GM21381 (cell line): ENCODE measurements around the gene NSUN5.
"Not testable (repeated sequence)": the region's sequence is repeated elsewhere in the genome, so short reads cannot be mapped to it uniquely, and the experiment has no call there.

Source experiments
- ATAC-seq: cut with Tn5 transposase; IDR thresholded peaks from one replicate; pipeline ENCODE4 v1.9.1; 2021; ENCODE audit warnings: mild to moderate bottlenecking, moderate library complexity; ENCODE audit not compliant: unreplicated experiment

Gene NSUN5

DNA sequence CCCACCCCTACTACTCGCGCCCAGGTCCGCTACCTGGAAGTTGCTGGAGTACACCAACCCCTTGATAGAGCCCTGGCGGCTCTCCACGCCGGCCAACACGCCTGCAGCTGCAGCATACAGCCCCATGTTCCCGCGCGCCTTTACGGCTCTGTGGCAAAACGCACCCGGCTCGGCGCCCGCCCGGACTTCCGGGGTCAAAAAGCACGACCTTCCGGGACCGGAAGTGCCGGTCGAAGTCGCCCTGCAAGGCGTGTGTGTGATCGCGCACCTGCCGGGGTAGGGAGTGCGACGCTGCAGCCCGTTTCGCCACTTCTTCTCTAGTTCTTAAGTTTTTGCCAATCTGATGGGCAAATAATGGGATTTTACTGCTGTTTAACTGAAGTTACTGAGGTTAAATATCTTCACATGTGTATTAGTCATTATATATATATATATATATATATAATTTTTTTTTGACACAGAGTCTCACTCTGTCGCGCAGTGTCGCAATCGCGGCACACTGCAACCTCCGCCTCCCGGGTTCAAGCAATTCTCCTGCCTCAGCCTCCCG, at the start of gene NSUN5:
NSUN5 (minus strand) TSS at position 162 of the 550 bp plus-strand sequence; CDS start at position 126, 36 bp downstream.
- ATAC-seq = peak; percentile 85

DNA sequence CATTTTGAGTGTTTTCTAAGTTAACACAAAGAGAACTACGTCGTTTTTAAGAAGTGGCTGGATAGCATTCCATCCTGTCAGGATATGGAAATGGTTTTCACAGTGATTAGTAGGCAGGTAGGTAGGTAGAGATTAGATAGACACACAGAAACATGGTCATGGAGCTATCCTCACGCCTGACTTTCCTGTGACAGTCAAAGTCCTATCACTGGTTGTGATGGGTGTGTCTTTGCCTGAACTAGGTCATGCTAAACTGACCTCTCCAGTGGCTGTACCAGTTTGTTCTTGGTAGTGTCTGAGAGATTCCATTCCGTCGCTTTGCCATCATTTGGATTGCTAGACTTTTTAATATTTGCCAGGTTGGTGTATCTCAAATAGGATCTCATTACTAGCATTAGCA, 47.5 kb upstream of the NSUN5 start:
- no peak for ATAC-seq

DNA sequence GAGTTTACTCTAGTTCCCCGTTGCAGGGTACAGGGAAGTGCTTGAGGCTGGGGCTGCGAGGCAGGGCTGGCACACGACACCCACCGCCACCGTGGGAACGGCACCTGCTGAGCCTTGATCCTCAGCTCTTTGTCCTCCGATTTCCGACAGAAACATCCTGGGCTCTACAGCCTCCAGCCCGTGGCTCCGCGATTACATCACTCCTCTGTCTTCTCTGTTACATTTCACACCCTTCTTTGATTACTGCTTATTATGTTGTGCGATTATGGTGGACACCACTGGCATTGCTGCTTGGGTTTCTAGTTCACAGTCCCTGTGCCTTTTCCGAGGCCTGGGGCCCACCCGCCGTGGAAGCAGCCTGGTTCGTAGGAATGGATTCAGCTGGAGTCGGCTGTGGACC, 46.2 kb upstream of the NSUN5 start:
- no peak for ATAC-seq

DNA sequence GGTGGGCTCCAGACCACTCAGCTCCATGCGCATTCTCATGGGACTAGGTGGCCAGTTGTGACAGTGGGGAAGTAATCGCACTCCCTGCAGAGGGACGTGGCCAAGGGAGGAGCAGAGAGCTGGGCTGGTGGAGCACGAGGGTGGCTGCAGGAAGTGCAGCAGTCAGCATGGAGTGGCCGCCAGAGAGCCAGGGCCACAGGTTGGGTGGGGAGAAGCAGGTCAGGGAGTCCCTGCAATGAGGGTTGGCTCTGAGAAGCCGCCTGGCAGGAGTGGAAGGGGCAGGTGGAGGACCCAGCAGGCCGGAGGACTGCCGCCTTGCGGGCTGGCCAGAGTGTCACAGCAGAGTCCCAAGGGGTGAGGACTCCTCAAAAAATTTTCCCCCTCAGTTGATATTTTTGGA, 45.6 kb upstream of the NSUN5 start:
- no peak for ATAC-seq

DNA sequence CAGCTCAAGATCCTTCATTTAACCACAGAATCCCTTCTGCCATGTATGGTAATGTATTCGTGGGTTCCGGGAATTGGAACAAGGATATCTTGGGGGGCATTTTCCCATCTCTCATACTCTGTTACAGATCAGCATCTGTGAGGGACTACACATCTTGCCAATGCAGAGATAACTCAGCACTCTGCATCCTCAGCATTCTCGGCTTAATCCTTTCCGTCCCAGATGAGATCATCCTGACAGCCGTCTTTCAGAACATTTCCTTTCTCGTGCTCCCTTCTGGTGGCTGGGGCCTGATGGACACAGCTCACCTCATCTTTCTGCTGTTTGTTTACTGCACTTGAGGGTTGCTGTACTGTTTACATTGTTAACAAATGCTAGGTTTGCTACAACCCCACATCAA, 44.6 kb upstream of the NSUN5 start:
- ATAC-seq = no peak

DNA sequence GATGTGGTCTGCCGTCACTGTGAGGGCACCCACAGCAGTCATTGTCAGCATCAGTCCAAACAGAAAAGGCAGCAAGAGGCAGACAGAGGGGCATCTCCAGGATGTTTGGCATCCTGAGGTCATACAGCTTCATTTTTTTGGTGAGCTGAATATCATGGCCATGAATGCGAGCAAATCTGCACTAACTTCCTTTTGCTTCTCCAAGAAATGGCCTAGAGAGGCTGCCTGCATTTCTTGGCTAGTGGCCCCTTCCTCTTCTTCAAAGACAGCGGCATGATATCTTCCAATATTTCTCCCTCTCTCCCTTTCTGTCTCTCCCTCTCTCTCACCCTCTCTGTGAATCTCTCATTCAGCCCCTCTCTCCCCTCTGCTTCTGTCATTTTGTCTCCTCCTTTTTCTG, 44.2 kb upstream of the NSUN5 start:
- ATAC-seq = no peak

- ATAC-seq = no peak
Measured at GRCh38 chr7:73351447-73352167, 43.0 kb upstream of the NSUN5 start.

- no peak for ATAC-seq
Measured at GRCh38 chr7:73350306-73351068, 41.9 kb upstream of the NSUN5 start.

DNA sequence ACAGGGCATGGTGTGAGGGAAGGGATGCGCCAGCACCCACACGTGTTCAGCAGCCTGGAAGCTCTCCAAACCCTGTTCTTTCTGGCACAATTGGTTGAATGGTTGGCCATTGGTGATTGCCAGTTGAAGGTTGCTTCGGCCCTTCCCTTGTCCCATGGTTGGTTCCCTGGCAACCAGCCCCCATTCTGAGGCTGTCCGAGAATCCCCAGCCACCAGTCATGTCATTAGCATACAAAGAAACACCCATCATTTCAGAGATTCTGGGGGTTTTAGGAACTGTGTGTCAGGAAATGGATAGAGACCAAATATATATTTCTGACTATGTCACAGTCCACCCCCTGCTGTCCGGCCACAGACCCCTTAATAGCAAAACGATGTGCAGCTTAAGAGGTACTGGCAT, 41.1 kb upstream of the NSUN5 start:
- no peak for ATAC-seq

DNA sequence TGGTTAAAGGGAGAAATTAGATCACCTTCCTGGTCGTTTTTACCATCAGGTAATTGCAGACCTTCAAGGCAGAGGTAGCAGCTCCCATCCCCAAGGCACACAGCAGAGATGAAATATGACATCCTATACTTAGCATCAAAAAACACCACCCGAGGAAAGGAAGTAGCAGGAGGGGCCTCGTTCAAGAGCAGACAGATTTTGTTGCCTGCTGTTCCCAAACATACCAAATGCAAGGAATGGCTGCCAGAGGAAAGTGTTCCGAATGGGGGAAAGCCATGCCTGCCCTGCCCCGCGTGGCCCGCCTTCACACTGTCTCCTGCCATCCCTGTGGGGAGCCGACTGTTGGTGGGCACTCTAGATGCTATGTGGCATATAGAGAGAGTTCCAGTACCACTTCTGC, 37.3 kb upstream of the NSUN5 start:
- no peak for ATAC-seq

GRCh38 chr7:73345538-73345937, 36.9 kb upstream of the NSUN5 start:
- ATAC-seq = no peak

GRCh38 chr7:73343671-73344380, 35.2 kb upstream of the NSUN5 start:
- no peak for ATAC-seq

GRCh38 chr7:73342645-73343044, 34.0 kb upstream of the NSUN5 start:
- ATAC-seq = no peak

DNA sequence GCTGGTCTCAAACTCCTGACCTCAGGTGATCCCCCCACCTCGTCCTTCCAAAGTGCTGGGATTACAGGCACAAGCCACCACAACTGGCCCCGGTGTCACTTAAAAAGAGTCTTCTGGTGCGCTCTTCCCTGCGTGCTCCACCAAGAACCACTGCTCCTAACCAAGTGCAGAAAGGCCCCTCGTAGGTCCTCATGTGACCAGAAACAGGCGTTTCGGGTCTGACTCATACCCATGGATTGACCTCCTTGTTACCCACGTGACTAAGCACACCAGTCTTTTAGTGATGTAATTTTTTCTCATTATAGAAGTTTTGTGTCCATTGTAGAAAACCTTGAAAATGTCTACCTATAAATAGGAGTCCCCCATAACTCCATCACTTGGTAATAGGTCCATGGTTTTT, 33.3 kb upstream of the NSUN5 start:
- ATAC-seq = no peak

- ATAC-seq = no peak
Measured at GRCh38 chr7:73340514-73340913, 31.9 kb upstream of the NSUN5 start.

DNA sequence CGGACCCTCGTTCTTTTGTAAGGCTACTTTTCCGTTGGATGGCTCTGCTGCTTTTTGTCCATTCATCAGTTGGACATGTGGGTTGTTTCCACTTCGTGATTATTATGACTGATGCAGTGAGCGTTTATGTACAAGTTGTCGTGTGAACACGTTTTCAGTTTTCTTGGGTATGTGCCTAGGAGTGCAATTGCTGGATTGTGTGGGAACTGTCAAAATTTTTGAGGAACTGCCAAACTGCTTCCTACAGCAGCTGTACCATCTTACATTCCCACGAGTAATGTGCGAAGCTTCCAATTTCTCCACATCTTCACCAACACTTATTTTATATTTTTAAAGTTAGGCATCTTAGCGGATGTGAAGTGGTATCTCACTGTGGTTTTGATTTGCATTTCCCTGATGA, 29.7 kb upstream of the NSUN5 start:
- ATAC-seq = no peak

GRCh38 chr7:73332447-73332846, 23.8 kb upstream of the NSUN5 start:
- no peak for ATAC-seq

DNA sequence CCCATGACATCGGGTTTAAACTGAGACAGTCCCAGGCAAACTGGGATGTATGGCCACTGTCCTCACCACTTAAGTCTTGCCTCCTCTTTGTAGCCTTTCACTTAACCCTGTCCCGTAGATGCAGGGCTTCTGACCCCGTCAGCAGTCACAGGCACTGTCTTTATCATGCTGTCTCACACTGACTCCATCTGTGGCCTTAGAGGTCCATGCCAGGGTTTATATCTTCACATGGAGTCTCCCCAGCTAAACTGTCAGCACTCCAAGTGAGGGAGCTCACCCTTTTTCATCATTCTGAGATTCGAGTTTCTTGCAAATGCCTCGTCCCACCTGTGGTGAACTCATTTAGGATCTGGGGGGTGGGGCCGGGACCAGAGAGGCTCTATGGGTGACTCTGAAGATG, 22.1 kb upstream of the NSUN5 start:
- no peak for ATAC-seq

DNA sequence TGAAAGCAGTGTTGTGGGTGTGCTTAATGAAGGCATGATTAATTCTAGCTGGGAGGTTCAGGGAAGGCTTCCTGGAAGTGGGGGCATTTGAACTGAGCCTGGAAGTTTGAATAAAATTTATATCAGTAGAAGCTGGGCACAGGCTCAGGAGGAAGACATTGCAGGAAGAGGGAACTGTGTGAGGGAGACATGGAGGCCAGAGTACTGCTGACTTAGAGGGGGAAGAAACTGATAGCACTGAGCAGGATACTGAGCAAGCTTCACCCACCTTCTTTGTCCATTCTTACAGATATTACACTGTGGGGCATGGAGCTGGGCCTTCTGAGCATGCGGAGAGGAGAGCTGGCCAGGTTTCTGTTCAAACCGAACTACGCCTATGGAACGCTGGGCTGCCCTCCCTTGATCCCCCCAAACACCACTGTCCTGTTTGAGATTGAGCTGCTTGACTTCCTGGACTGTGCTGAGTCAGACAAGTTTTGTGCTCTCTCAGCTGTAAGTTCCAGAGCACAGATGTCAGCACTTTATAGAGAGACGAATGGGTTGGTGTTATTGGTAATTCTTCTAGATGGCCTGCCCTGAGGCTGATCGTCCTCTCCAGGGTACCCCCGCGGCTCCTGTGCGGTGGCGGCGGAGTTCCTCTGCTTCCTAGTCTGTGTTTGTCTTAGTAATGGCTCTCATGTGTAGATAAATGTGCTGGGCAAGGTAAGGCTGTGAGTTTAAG, 21.4 kb upstream of the NSUN5 start:
- ATAC-seq = no peak

DNA sequence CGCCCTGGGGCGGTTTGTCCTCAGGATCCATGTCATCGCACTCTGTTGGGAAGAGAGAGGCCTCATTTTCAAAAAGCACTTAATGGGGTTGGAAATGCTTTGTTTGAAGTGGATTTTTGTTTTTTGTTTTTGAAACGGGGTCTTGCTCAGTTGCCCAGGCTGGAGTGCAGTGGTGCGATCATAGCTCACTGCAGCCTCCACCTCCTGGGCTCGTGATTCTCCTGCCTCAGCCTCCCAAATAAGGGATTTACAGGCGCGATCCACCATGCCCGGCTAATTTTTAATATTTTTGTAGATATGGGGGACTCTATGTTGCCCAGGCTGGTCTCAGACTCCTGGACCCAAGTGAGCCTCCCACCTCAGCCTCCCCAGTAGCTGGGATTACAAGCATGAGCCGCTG, 20.1 kb upstream of the NSUN5 start:
- ATAC-seq = no peak

DNA sequence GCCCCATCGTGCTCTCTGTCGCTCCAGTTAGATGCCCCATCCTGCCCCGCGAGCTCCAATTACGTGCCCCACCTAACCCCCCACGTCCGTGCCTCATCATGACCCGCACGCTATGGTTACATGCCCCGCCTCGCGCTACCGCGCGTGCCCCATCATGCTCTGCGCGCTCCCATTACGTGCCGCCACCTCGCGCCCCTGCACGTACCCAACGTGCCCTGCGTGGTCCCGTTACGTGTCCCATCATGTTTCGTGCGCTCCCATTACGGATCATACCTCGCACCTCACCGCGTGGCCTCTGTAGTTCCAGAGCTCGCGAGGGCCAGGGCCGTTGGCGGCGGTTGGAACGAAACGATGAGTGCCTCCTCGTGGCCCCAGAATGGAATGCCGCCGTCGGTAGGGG, 19.3 kb upstream of the NSUN5 start, which contains the start of the genes FKBP6 and TRIM50:
FKBP6 (plus strand) TSS at position 240 of the 400 bp plus-strand sequence. CDS start 268 bp downstream, outside the sequence.
TRIM50 (minus strand) TSS at position 161 of the 400 bp plus-strand sequence. CDS start 3,295 bp downstream, outside the sequence.
- ATAC-seq = not testable (repeated sequence)
